K562 (cell line): ENCODE results near the gene POLD2. TPM values are rescaled to one million over a fixed set of nuclear protein-coding genes. Genes with fewer than 3 reads are reported as not detected.

Source experiments
- ATAC-seq: fragments of 200-7000 bp; cut with Tn5 transposase; 3 replicates; pipeline ENCODE4 v1.9.1; 2020; ENCODE audit warnings: moderate library complexity
- BruUV-seq: library from RNA; stranded (reverse); fragments of 400-500 nt; replicated peaks from 2 replicates; lab custom pipeline; 2021; lab: Mats Ljungman, UMichigan
- CTCF ChIA-PET: fragments of 300-600 bp; formaldehyde crosslinking; extraction: SDS; loops from one replicate; lab custom pipeline; 2021; ENCODE audit warnings: low intra/inter-chr PET ratio; lab: Yijun Ruan, JAX
- POLR2A ChIA-PET: fragments of 300-600, 350-650 bp; sonication (Branson Sonifier 250); formaldehyde crosslinking; extraction: SDS; loops from one replicate; lab custom pipeline; 2021; ENCODE audit warnings: antibody characterized with exemption, inconsistent platforms; lab: Yijun Ruan, JAX
- DNase-seq, 4 experiments: peaks; one replicate each; pipeline versions ENCODE4 v3.0.0 to v3.0.0-alpha.2; 2011 to 2018; ENCODE audit warnings: low spot score in 3 of 4, mixed read lengths in 3 of 4; ENCODE audit errors: extremely low read depth in 1 of 4
- FAIRE-seq: peaks from 2 replicates; lab custom pipeline; 2011; peaks lifted over from hg19 to GRCh38; lab: Jason Lieb, UNC
- H2AFZ ChIP-seq: 2 replicates; pipeline ENCODE4 v1.6.0; 2011; ENCODE audit warnings: low read depth, low read length, control low read depth, inconsistent platforms
- H3K27ac ChIP-seq: fragments of 200-600 bp; 3 replicates; pipeline ENCODE4 v1.8.0; 2011; ENCODE audit warnings: low read depth, mild to moderate bottlenecking, control low read depth, inconsistent platforms, low read length, moderate library complexity, mixed read lengths; ENCODE audit errors: extremely low read depth
- H3K27me3 ChIP-seq, 2 experiments: fragments of 300-600 bp in 1 of 2; 2 replicates in 1 of 2; 3 replicates in 1 of 2; pipeline versions ENCODE4 v1.6.0 to v1.8.0; 2011; ENCODE audit warnings: inconsistent platforms in 2 of 2, low read length in 2 of 2, mild to moderate bottlenecking in 1 of 2, mixed read lengths in 1 of 2, moderate library complexity in 1 of 2; ENCODE audit not compliant: control insufficient read depth in 2 of 2, insufficient read depth in 2 of 2
- H3K36me3 ChIP-seq: fragments of 300-600 bp; 3 replicates; pipeline ENCODE4 v1.8.0; 2011; ENCODE audit warnings: mild to moderate bottlenecking, low read length, inconsistent platforms; ENCODE audit not compliant: control insufficient read depth, insufficient read depth
- H3K4me1 ChIP-seq, 2 experiments: fragments of 200-600 bp in 1 of 2; replicated peaks in 1 of 2; 2 replicates in 1 of 2; 3 replicates in 1 of 2; pipeline versions ENCODE4 v1.5.1 to v1.8.0; 2011; ENCODE audit warnings: inconsistent platforms in 2 of 2, low read length in 2 of 2, mild to moderate bottlenecking in 1 of 2, mixed read lengths in 1 of 2, moderate library complexity in 1 of 2; ENCODE audit not compliant: control insufficient read depth in 2 of 2, insufficient read depth in 2 of 2
- H3K4me2 ChIP-seq: 2 replicates; pipeline ENCODE4 v1.6.1; 2011; ENCODE audit warnings: low read length, control low read depth, inconsistent platforms, mixed read lengths; ENCODE audit not compliant: insufficient read depth
- H3K4me3 ChIP-seq: fragments of 200-600 bp; sonication (generic), shearing (Covaris generic); 2 replicates; pipeline ENCODE4 v1.5.1; 2016; ENCODE audit warnings: control low read depth, inconsistent platforms
- H3K79me2 ChIP-seq: fragments of 200-600 bp; 3 replicates; pipeline ENCODE4 v1.8.0; 2011; ENCODE audit warnings: low read length, inconsistent platforms; ENCODE audit not compliant: control insufficient read depth, insufficient read depth
- H3K9ac ChIP-seq, 2 experiments: 2 replicates each; pipeline versions ENCODE4 v1.6.0 to v1.6.1; 2011; ENCODE audit warnings: low read depth in 2 of 2, low read length in 2 of 2, control low read depth in 1 of 2, inconsistent platforms in 1 of 2, mild to moderate bottlenecking in 1 of 2, mixed read lengths in 1 of 2; ENCODE audit not compliant: insufficient read depth in 1 of 2
- H3K9me1 ChIP-seq: one replicate; pipeline ENCODE4 v1.6.0; 2011; ENCODE audit warnings: inconsistent platforms, mild to moderate bottlenecking, low read length, moderate library complexity; ENCODE audit not compliant: control insufficient read depth, insufficient read depth
- H3K9me3 ChIP-seq: replicated peaks from 2 replicates; pipeline ENCODE4 v1.5.1; 2011; ENCODE audit warnings: low read depth, low read length, inconsistent platforms; ENCODE audit not compliant: control insufficient read depth, insufficient read depth
- H4K20me1 ChIP-seq: replicated peaks from 2 replicates; pipeline ENCODE4 v1.6.1; 2011; ENCODE audit warnings: low read length, inconsistent platforms, mixed read lengths; ENCODE audit not compliant: control insufficient read depth, insufficient read depth
- HDAC3 ChIP-seq: fragments of 450-650 bp; IDR thresholded peaks from 2 replicates; pipeline ENCODE4 v1.6.1; 2018; ENCODE audit warnings: borderline replicate concordance, mild to moderate bottlenecking, moderate library complexity; ENCODE audit not compliant: partially characterized antibody
- POLR2G ChIP-seq: fragments of 200-400 bp; formaldehyde crosslinking; IDR thresholded peaks from 2 replicates; pipeline ENCODE4 v1.6.1; 2017; ENCODE audit warnings: low read depth, mild to moderate bottlenecking, antibody characterized with exemption, low read length, moderate library complexity
- RBFOX2 ChIP-seq: fragments of 200-400 bp; formaldehyde crosslinking; IDR thresholded peaks from 2 replicates; pipeline ENCODE4 v1.6.1; 2017; ENCODE audit warnings: low read depth, mild to moderate bottlenecking, low read length, moderate library complexity
- WGBS: fragments of 100-300 bp; shearing (Covaris generic); methylation state at CpG from one replicate; pipeline ENCODE4 v1.1.6; 2016; ENCODE audit warnings: low coverage, mixed read lengths; ENCODE audit not compliant: insufficient coverage; ENCODE audit errors: missing lambda C conversion rate; 5-methylcytosine and 5-hydroxymethylcytosine counted together
- in situ Hi-C: fragments of 300-500 bp; cut with MboI; formaldehyde crosslinking; loops from 4 replicates; pipeline ENCODE4 v1.15.0; 2018; ENCODE audit warnings: inconsistent platforms, mixed read lengths
- intact Hi-C: fragments of 100-400 bp; cut with micrococcal nuclease; formaldehyde crosslinking; loops from 2 replicates; pipeline ENCODE4 v1.14.2; 2022
- polyA plus RNA-seq, 8 experiments: library from polyadenylated mRNA; depleted of rRNA in 4 of 8; stranded (reverse) in 5 of 8; unstranded in 3 of 8; fragments of >200 nt; fragmentation: Nextera tagmentation in 2 of 8; fragmentation: Illumina TruSeq in 1 of 8; extraction: Ambion mirVana in 2 of 8; extraction: Trizol in 1 of 8; gene quantifications; 2 replicates each; pipeline versions ENCODE4 v1.2.1 to v1.2.3, GENCODE V29; 2011 to 2014; ENCODE audit warnings: inconsistent platforms in 1 of 8, missing spikeins in 1 of 8
- total RNA-seq, 7 experiments: library from RNA; depleted of rRNA in 6 of 7; stranded (reverse); fragments of >200 nt in 6 of 7; fragmentation: Illumina TruSeq in 2 of 7; extraction: Trizol in 2 of 7; gene quantifications; 2 replicates each; pipeline versions ENCODE4 v1.2.1 to v1.2.3, GENCODE V29; 2011 to 2021; ENCODE audit warnings: low replicate concordance in 1 of 7
- TF ChIP-seq, protein P1 (sequence below), 2 experiments: fragments of 250-450 bp in 1 of 2; fragments of 450-650 bp in 1 of 2; sonication (Bioruptor Pico) in 1 of 2; IDR thresholded peaks; 2 replicates each; pipeline versions ENCODE4 v1.6.1 to v1.8.0; 2016 to 2021; ENCODE audit warnings: mild to moderate bottlenecking in 2 of 2, moderate library complexity in 2 of 2, missing compliant biosample characterization in 1 of 2, missing genetic modification characterization in 1 of 2
- TF ChIP-seq, protein P2 (sequence below): fragments of 200-800 bp; sonication (Bioruptor generic); IDR thresholded peaks from 2 replicates; pipeline ENCODE4 v1.6.1; 2017; ENCODE audit warnings: missing genetic modification characterization, missing compliant biosample characterization
- TF ChIP-seq, protein P3 (sequence below): IDR thresholded peaks from 3 replicates; pipeline ENCODE4 v1.6.1; 2011; ENCODE audit warnings: borderline replicate concordance, mild to moderate bottlenecking; ENCODE audit not compliant: insufficient read length, insufficient read depth

POLD2 gene
- total and polyA plus RNA-seq, 9 of the 15 experiments (the other 6 are each of a cell fraction or from before 2014, with no cell fraction given) = 29.7 to 259 (median 225) TPM

DNA sequence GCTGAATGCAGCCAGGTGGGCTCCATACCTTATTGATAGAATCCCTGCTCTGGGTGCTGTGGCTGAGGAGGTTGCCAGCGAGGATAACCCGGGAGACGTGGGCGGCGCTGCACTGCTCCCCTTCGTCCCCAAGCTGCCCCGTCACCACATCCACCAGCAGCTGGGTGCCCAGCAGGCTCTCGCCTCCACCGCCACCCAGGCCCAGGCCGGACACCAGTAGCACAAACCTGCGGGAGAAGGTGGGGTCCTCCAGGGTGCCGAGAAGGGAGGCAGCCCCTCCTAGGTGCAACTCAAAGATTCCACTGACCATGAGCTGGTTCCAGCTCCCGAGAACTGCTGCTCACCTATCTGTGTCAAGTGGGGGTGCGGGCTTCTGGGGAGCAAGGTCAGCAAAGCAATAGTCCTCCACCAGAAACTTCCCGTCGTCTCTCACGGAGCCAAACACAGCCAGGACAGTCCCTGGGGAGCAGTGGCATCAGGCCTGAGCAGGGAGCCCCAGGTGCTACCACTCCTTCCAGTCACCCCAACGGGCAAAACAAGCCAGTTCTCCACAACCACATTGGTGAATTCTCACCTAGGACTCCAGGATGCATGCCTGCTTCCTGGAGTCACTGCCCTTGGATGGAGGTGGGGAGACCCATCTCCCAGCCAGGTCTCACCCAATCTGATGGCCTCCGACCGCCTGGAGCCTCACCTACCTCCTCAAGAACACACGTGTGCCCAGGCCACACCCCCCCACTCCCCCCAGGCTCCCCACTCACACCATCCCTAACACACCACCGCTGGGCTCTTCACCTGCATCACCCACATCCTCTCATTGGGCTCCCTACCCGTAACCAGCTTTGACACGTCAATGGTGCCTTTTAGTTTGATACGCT lies 6.3 kb downstream of the POLD2 start:
- in situ Hi-C loops = no loop called here
- no peak overlapping the region for H3K27ac ChIP-seq
- H3K79me2 ChIP-seq = peaks cover 30% of the 10 kb centered on the region
- peaks cover 19 to 40% of the 10 kb centered on the region in 2 experiments for H3K4me1 ChIP-seq
- H3K4me2 ChIP-seq = no peak overlapping the region
- no TSS peak for BruUV-seq
- WGBS = 89% methylated on average over 23 of the region's 25 CpGs
- H3K27me3 ChIP-seq = peaks cover 0 to under 1% of the 10 kb centered on the region in 2 experiments; a peak in 1 of 5 replicates
- no peak for ATAC-seq
- no peak overlapping the region for H3K4me3 ChIP-seq
- POLR2A ChIA-PET = interaction anchor here (0.6 to 2.9 kb wide), 5 partner anchors 11 to 877 kb away, joined by 3 to 16 read pairs (median 3); no protein-coding TSS in a partner anchor
- peaks cover 13% of the 10 kb centered on the region for H3K9me1 ChIP-seq
- no peaks in the 10 kb centered on the region for H3K9me3 ChIP-seq
- intact Hi-C loops = no loop called here
- peaks cover 31% of the 10 kb centered on the region for H4K20me1 ChIP-seq
- no peak for FAIRE-seq
- TF ChIP-seq, protein P1, sequence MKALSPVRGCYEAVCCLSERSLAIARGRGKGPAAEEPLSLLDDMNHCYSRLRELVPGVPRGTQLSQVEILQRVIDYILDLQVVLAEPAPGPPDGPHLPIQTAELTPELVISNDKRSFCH (CRISPR knock-in tag; IDR thresholded peaks at IDR 0.05) = no peak
- TF ChIP-seq, protein P1 (tag; IDR thresholded peaks at IDR 0.05) = no peak
- TF ChIP-seq RBFOX2 = peak; percentile 41; the same call in 1 of the 2 replicates
- TF ChIP-seq POLR2G = peak; percentile 65
- TF ChIP-seq, protein P2, sequence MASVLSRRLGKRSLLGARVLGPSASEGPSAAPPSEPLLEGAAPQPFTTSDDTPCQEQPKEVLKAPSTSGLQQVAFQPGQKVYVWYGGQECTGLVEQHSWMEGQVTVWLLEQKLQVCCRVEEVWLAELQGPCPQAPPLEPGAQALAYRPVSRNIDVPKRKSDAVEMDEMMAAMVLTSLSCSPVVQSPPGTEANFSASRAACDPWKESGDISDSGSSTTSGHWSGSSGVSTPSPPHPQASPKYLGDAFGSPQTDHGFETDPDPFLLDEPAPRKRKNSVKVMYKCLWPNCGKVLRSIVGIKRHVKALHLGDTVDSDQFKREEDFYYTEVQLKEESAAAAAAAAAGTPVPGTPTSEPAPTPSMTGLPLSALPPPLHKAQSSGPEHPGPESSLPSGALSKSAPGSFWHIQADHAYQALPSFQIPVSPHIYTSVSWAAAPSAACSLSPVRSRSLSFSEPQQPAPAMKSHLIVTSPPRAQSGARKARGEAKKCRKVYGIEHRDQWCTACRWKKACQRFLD (CRISPR knock-in tag) = no peak
- no peak for TF ChIP-seq HDAC3
- TF ChIP-seq, protein P3, sequence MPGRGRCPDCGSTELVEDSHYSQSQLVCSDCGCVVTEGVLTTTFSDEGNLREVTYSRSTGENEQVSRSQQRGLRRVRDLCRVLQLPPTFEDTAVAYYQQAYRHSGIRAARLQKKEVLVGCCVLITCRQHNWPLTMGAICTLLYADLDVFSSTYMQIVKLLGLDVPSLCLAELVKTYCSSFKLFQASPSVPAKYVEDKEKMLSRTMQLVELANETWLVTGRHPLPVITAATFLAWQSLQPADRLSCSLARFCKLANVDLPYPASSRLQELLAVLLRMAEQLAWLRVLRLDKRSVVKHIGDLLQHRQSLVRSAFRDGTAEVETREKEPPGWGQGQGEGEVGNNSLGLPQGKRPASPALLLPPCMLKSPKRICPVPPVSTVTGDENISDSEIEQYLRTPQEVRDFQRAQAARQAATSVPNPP = no peak
- peaks cover 77% of the 10 kb centered on the region for H3K36me3 ChIP-seq
- H2AFZ ChIP-seq = no peak overlapping the region
- no peak for DNase-seq
- H3K9ac ChIP-seq = 0 out of 4 replicates have a peak overlapping the region, but pooled peaks of 1 of the 2 experiments have one; percentile 38
- CTCF ChIA-PET = no interaction called here
